GM12873 (cell line): ENCODE measurements around the gene KNDC1.

Experiments used
- CTCF ChIP-seq: IDR thresholded peaks from 2 replicates; pipeline ENCODE4 v1.5.1; 2012; ENCODE audit warnings: low read depth, mild to moderate bottlenecking, moderate library complexity, low read length, control low read depth; ENCODE audit not compliant: insufficient read depth; ENCODE audit errors: missing control alignments

Gene KNDC1

GRCh38 chr10:133236401-133237240, 76.6 kb downstream of the KNDC1 start:
- no peak for TF ChIP-seq CTCF

GRCh38 chr10:133237241-133237587, 77.2 kb downstream of the KNDC1 start:
- no peak for TF ChIP-seq CTCF

- no peak for TF ChIP-seq CTCF
These were observed 77.8 kb downstream of the KNDC1 start, which contains the start of gene VENTX for GRCh38 chr10:133237588-133238465. TSS of gene VENTX (plus strand) at chr10:133237855. CDS start at chr10:133237915, 60 bp downstream.

- no peak for TF ChIP-seq CTCF
These were observed 78.4 kb downstream of the KNDC1 start for GRCh38 chr10:133238466-133238804.

DNA sequence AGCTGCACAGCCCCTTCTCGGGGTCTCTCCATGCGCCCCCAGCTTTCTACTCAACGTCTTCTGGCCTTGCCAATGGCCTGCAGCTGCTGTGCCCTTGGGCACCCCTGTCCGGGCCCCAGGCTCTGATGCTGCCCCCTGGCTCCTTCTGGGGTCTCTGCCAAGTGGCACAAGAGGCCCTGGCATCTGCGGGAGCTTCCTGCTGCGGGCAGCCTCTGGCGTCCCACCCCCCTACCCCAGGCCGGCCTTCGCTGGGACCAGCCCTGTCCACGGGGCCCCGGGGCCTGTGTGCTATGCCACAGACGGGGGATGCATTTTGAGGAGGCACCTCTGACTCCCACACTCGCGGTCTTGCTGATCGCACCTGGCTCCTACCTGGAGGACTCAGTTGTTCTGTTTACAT, 80.0 kb downstream of the KNDC1 start:
- TF ChIP-seq CTCF, result no peak

- TF ChIP-seq CTCF, result no peak
These were observed 81.6 kb downstream of the KNDC1 start for GRCh38 chr10:133241501-133242205.
